Measurements from ENCODE around the gene TSTD1. TPM values are rescaled to one million over a fixed set of nuclear protein-coding genes. Genes with fewer than 3 reads are reported as not detected.

TSTD1 gene
- total RNA-seq, 1 experiment from 2014 or later, result 116 TPM

GRCh38 chr1:160996178-160996577, 42.6 kb downstream of the TSTD1 start:
- peak; percentile 92 for DNase-seq (ENCODE audit: low read depth, low spot score)
- Histone ChIP-seq H3K27me3 (ENCODE audit: insufficient read depth, low read length) (no peaks in the 10 kb centered on the region), H3K36me3 (ENCODE audit: control insufficient read depth in 1 of 2, insufficient read depth in 2 of 2, low read length in 2 of 2) (peaks cover 25 to 29% of the 10 kb centered on the region in 2 experiments; a peak in 3 of 4 replicates), H3K27ac (ENCODE audit: low read depth, low read length) (peak overlapping the region; percentile 61), H3K9me3 (ENCODE audit: control insufficient read depth in 1 of 2, insufficient read depth in 1 of 2, low read depth in 1 of 2, low read length in 2 of 2) (no peaks in the 10 kb centered on the region), H2AFZ (ENCODE audit: low read depth, low read length, poor library complexity, severe bottlenecking) (no peak overlapping the region), H3K79me2 (ENCODE audit: insufficient read depth, low read length) (0 out of 2 replicates have a peak, but pooled peaks cover 1% of the 10 kb centered on the region), H3K4me2 (ENCODE audit: low read length) (peak overlapping the region; percentile 55), H4K20me1 (ENCODE audit: insufficient read depth) (no peaks in the 10 kb centered on the region), H3K9ac (ENCODE audit: low read length) (peak overlapping the region; percentile 59), H3K4me3 (replicated peaks in 1 of 2; ENCODE audit: low read depth in 1 of 2, low read length in 2 of 2) (peak overlapping the region in 1 of 2 experiments; percentile 0; a peak in 1 of 4 replicates), H3K4me1 (ENCODE audit: control insufficient read depth in 1 of 2, insufficient read depth in 2 of 2, low read length in 2 of 2) (peaks cover 37 to 70% of the 10 kb centered on the region in 2 experiments), H3K9me2 (ENCODE audit: insufficient read depth) (no peaks in the 10 kb centered on the region)
- POLR2A ChIA-PET, result interaction anchor here (0.6 to 3.3 kb wide), 4 partner anchors 22 to 129 kb away, joined by 3 to 22 read pairs (median 4); partner anchors contain the start of gene F11R
- CTCF ChIA-PET, result interaction anchor here (1.7 to 2.6 kb wide), 3 partner anchors 25 to 101 kb away, joined by 5 to 20 read pairs (median 5); partner anchors contain the start of genes F11R, KLHDC9 and USF1
- BruUV-seq (replicated peaks), result no TSS peak
- ATAC-seq, result peak; percentile 73
- RAD21 ChIA-PET (ENCODE audit: low non-redundant PET in 1 of 2, low total read pairs in 2 of 2, uncharacterized antibody in 2 of 2, unreplicated experiment in 2 of 2), result no interaction called here
- intact Hi-C loops (cut with micrococcal nuclease), result loop anchor here (2.0 to 5.0 kb wide), 2 partner anchors 43 to 121 kb away; partner anchors contain the start of genes NIT1, PFDN2 and TSTD1
- TF ChIP-seq REST (IDR thresholded peaks at IDR 0.05; ENCODE audit: low read depth) (no peak), ATF3 (IDR thresholded peaks at IDR 0.05) (no peak), ELF1 (IDR thresholded peaks at IDR 0.05; ENCODE audit: borderline replicate concordance, low read depth) (no peak), SIN3A (IDR thresholded peaks at IDR 0.05; ENCODE audit: low read depth) (no peak; the same call in 1 of the 2 replicates), ZBTB33 (IDR thresholded peaks at IDR 0.05; ENCODE audit: extremely low read depth, insufficient replicate concordance, low read length) (no peak), POLR2AphosphoS5 (IDR thresholded peaks at IDR 0.05; ENCODE audit: low read depth, low read length) (peak; percentile 57; the same call in 1 of the 2 replicates), SRF (IDR thresholded peaks at IDR 0.05; ENCODE audit: low read depth) (no peak), SP1 (IDR thresholded peaks at IDR 0.05; ENCODE audit: low read depth) (peak; percentile 90), FOSL1 (IDR thresholded peaks at IDR 0.05; ENCODE audit: low read depth) (peak; percentile 94), ZFX (IDR thresholded peaks at IDR 0.05) (no peak), EZH2 (IDR thresholded peaks at IDR 0.05) (no peak), CTCF (IDR thresholded peaks at IDR 0.05 in 2 of 3, conservative IDR thresholded peaks at IDR 0.05 in 1 of 3; ENCODE audit: borderline replicate concordance in 1 of 3, insufficient read depth in 1 of 3, low read depth in 2 of 3, low read length in 2 of 3) (no peak), ZNF274 (IDR thresholded peaks at IDR 0.05; ENCODE audit: low read depth, low read length) (no peak), EZH2phosphoT487 (IDR thresholded peaks at IDR 0.05; ENCODE audit: borderline replicate concordance) (no peak), CBX3 (IDR thresholded peaks at IDR 0.05; ENCODE audit: low read depth) (peak; percentile 93), CEBPB (IDR thresholded peaks at IDR 0.05; ENCODE audit: low read depth) (peak; percentile 31; the same call in 1 of the 2 replicates), MAX (IDR thresholded peaks at IDR 0.05) (no peak; the same call in 1 of the 2 replicates), POLR2A (IDR thresholded peaks at IDR 0.05; ENCODE audit: borderline replicate concordance, extremely low read depth, insufficient read depth, insufficient read length) (no peak), RAD21 (IDR thresholded peaks at IDR 0.05; ENCODE audit: low read depth) (no peak), YY1 (IDR thresholded peaks at IDR 0.05; ENCODE audit: extremely low read depth, insufficient replicate concordance, low read depth, low read length) (no peak), EGR1 (IDR thresholded peaks at IDR 0.05; ENCODE audit: low read depth) (no peak)
